HCT116 (cell line): ENCODE results near the gene TEKTIP1. TPM values are rescaled to one million over a fixed set of nuclear protein-coding genes. Genes with fewer than 3 reads are reported as not detected.

ENCODE experiments used
- ATAC-seq: fragments of 200-7000 bp; cut with Tn5 transposase; 2 replicates; pipeline ENCODE4 v1.9.1; 2020; ENCODE audit warnings: mild to moderate bottlenecking, moderate library complexity
- BruUV-seq: library from RNA; stranded (reverse); fragments of 400-500 nt; replicated peaks from 2 replicates; lab custom pipeline; 2021; lab: Mats Ljungman, UMichigan
- CTCF ChIA-PET: fragments of 300-600 bp; sonication (Branson Sonifier 250); formaldehyde crosslinking; loops from one replicate; lab custom pipeline; 2021; ENCODE audit warnings: antibody characterized with exemption; lab: Charles Lee
- POLR2A ChIA-PET: fragments of 300-600, 350-600 bp; sonication (Branson Sonifier 250); formaldehyde crosslinking; loops from one replicate; lab custom pipeline; 2021; ENCODE audit warnings: antibody characterized with exemption; lab: Charles Lee
- RAD21 ChIA-PET, 2 experiments: fragments of 300-600 bp; sonication (Branson Sonifier 250); formaldehyde crosslinking; loops; one replicate each; lab custom pipeline; 2023; ENCODE audit warnings: low total read pairs in 2 of 2; ENCODE audit not compliant: uncharacterized antibody in 2 of 2, unreplicated experiment in 2 of 2, low non-redundant PET in 1 of 2; lab: Charles Lee
- DNase-seq: peaks from one replicate; pipeline ENCODE4 v3.0.0-alpha.2; 2010; ENCODE audit warnings: low read depth, low spot score
- H2AFZ ChIP-seq: fragments of 200-600 bp; shearing (Covaris generic), sonication (generic); 2 replicates; pipeline ENCODE4 v1.6.1; 2017; ENCODE audit warnings: low read depth, mixed run types, mixed read lengths, antibody characterized with exemption, low read length; ENCODE audit not compliant: poor library complexity, severe bottlenecking
- H3K27ac ChIP-seq: 2 replicates; pipeline ENCODE4 v1.5.1; 2012; ENCODE audit warnings: low read depth, low read length
- H3K27me3 ChIP-seq: fragments of 200-600 bp; sonication (generic); 2 replicates; pipeline ENCODE4 v1.6.1; 2016; ENCODE audit warnings: mixed run types, low read length, mixed read lengths; ENCODE audit not compliant: insufficient read depth
- H3K36me3 ChIP-seq, 2 experiments: fragments of 200-500 bp in 1 of 2; fragments of 200-600 bp in 1 of 2; sonication (Bioruptor generic) in 1 of 2; sonication (generic) in 1 of 2; 2 replicates each; pipeline versions ENCODE4 v1.5.1 to v1.6.1; 2014 to 2016; ENCODE audit warnings: low read length in 2 of 2, inconsistent platforms in 1 of 2, mixed read lengths in 1 of 2, mixed run types in 1 of 2; ENCODE audit not compliant: insufficient read depth in 2 of 2, control insufficient read depth in 1 of 2
- H3K4me1 ChIP-seq, 2 experiments: fragments of 200-600 bp in 1 of 2; sonication (generic) in 1 of 2; 2 replicates each; pipeline versions ENCODE4 v1.5.1 to v1.6.1; 2012 to 2017; ENCODE audit warnings: low read length in 2 of 2, inconsistent platforms in 1 of 2, mild to moderate bottlenecking in 1 of 2, mixed read lengths in 1 of 2, mixed run types in 1 of 2, moderate library complexity in 1 of 2; ENCODE audit not compliant: insufficient read depth in 2 of 2, control insufficient read depth in 1 of 2
- H3K4me2 ChIP-seq: fragments of 200-600 bp; sonication (generic); 2 replicates; pipeline ENCODE4 v1.6.1; 2017; ENCODE audit warnings: mixed run types, low read length, mixed read lengths
- H3K4me3 ChIP-seq, 2 experiments: fragments of 200-600 bp in 1 of 2; sonication (generic) in 1 of 2; replicated peaks in 1 of 2; 2 replicates each; pipeline ENCODE4 v1.5.1; 2011 to 2016; ENCODE audit warnings: low read length in 2 of 2, control low read depth in 1 of 2, low read depth in 1 of 2, mild to moderate bottlenecking in 1 of 2, mixed read lengths in 1 of 2, mixed run types in 1 of 2
- H3K79me2 ChIP-seq: fragments of 200-600 bp; sonication (generic); 2 replicates; pipeline ENCODE4 v1.6.1; 2017; ENCODE audit warnings: mild to moderate bottlenecking, mixed run types, low read length, moderate library complexity, mixed read lengths; ENCODE audit not compliant: insufficient read depth
- H3K9ac ChIP-seq: fragments of 200-600 bp; sonication (generic); 2 replicates; pipeline ENCODE4 v1.6.1; 2016; ENCODE audit warnings: low read length, mixed read lengths
- H3K9me2 ChIP-seq: fragments of 200-600 bp; sonication (generic), shearing (Covaris generic); 2 replicates; pipeline ENCODE4 v1.6.1; 2017; ENCODE audit warnings: mixed run types, mild to moderate bottlenecking, moderate library complexity; ENCODE audit not compliant: insufficient read depth
- H3K9me3 ChIP-seq, 2 experiments: fragments of 200-500 bp in 1 of 2; fragments of 200-600 bp in 1 of 2; sonication (Bioruptor generic) in 1 of 2; sonication (generic) in 1 of 2; 2 replicates each; pipeline ENCODE4 v1.6.1; 2014 to 2017; ENCODE audit warnings: low read length in 2 of 2, mixed read lengths in 2 of 2, inconsistent platforms in 1 of 2, low read depth in 1 of 2, mild to moderate bottlenecking in 1 of 2, mixed run types in 1 of 2, moderate library complexity in 1 of 2; ENCODE audit not compliant: control insufficient read depth in 1 of 2, insufficient read depth in 1 of 2
- H4K20me1 ChIP-seq: fragments of 200-600 bp; sonication (generic), shearing (Covaris generic); 2 replicates; pipeline ENCODE4 v1.6.1; 2017; ENCODE audit warnings: mixed run types, mild to moderate bottlenecking, moderate library complexity; ENCODE audit not compliant: insufficient read depth
- ATF3 ChIP-seq: IDR thresholded peaks from 2 replicates; pipeline ENCODE4 v1.6.1; 2012
- CBX3 ChIP-seq: IDR thresholded peaks from 2 replicates; pipeline ENCODE4 v1.6.1; 2012; ENCODE audit warnings: low read depth
- CEBPB ChIP-seq: IDR thresholded peaks from 2 replicates; pipeline ENCODE4 v1.6.1; 2012; ENCODE audit warnings: low read depth
- EGR1 ChIP-seq: IDR thresholded peaks from 2 replicates; pipeline ENCODE4 v1.6.1; 2012; ENCODE audit warnings: low read depth
- ELF1 ChIP-seq: IDR thresholded peaks from 2 replicates; pipeline ENCODE4 v1.6.1; 2012; ENCODE audit warnings: low read depth, borderline replicate concordance
- EZH2 ChIP-seq: fragments of 200-600 bp; sonication (generic); IDR thresholded peaks from 2 replicates; pipeline ENCODE4 v1.6.1; 2017; ENCODE audit warnings: antibody characterized with exemption, mixed run types
- EZH2phosphoT487 ChIP-seq: fragments of 200-600 bp; IDR thresholded peaks from 2 replicates; pipeline ENCODE4 v1.6.1; 2018; ENCODE audit warnings: antibody characterized with exemption, borderline replicate concordance
- FOSL1 ChIP-seq: IDR thresholded peaks from 2 replicates; pipeline ENCODE4 v1.6.1; 2012; ENCODE audit warnings: low read depth
- MAX ChIP-seq: IDR thresholded peaks from 2 replicates; pipeline ENCODE4 v1.6.1; 2012
- POLR2A ChIP-seq: IDR thresholded peaks from 2 replicates; pipeline ENCODE4 v1.7.0; 2011; ENCODE audit warnings: borderline replicate concordance; ENCODE audit not compliant: insufficient read depth, insufficient read length; ENCODE audit errors: extremely low read depth
- POLR2AphosphoS5 ChIP-seq: IDR thresholded peaks from 2 replicates; pipeline ENCODE4 v1.6.1; 2011; ENCODE audit warnings: mild to moderate bottlenecking, low read depth, low read length, moderate library complexity
- SRF ChIP-seq: IDR thresholded peaks from 2 replicates; pipeline ENCODE4 v1.6.1; 2012; ENCODE audit warnings: low read depth
- YY1 ChIP-seq: IDR thresholded peaks from 2 replicates; pipeline ENCODE4 v1.6.1; 2011; ENCODE audit warnings: low read length, low read depth, moderate library complexity, mild to moderate bottlenecking; ENCODE audit not compliant: insufficient replicate concordance; ENCODE audit errors: extremely low read depth
- ZFX ChIP-seq: fragments of 450-650 bp; IDR thresholded peaks from 2 replicates; pipeline ENCODE4 v1.6.1; 2017
- ZNF274 ChIP-seq: fragments of 200-500 bp; sonication (Bioruptor generic); IDR thresholded peaks from 2 replicates; pipeline ENCODE4 v1.6.1; 2014; ENCODE audit warnings: mild to moderate bottlenecking, low read depth, low read length, inconsistent platforms
- intact Hi-C: fragments of 100-400 bp; cut with micrococcal nuclease; formaldehyde crosslinking; loops from 2 replicates; pipeline ENCODE4 v1.10.0; 2022
- total RNA-seq: library from RNA; stranded (reverse); gene quantifications from one replicate; pipeline ENCODE4 v1.2.1, GENCODE V29; 2021; ENCODE audit not compliant: unreplicated experiment
- TF ChIP-seq, protein P1 (sequence below): IDR thresholded peaks from 2 replicates; pipeline ENCODE4 v1.6.1; 2012; ENCODE audit warnings: low read depth

The TEKTIP1 gene
- total RNA-seq, 1 experiment from 2014 or later: 1.2 TPM

GRCh38 chr19:3551792-3552095, 12.8 kb downstream of the TEKTIP1 start:
- intact Hi-C loops: no loop called here
- CTCF ChIA-PET: no interaction called here

More at GRCh38 chr19:3551792-3552095, 12.8 kb downstream of the TEKTIP1 start:
- H3K27ac ChIP-seq: no peak overlapping the region
- RAD21 ChIA-PET: no interaction called here
- TF ChIP-seq EZH2 (no peak), ELF1 (no peak), ATF3 (no peak), CEBPB (no peak), EZH2phosphoT487 (no peak), ZNF274 (no peak), CBX3 (no peak), YY1 (no peak), POLR2A (no peak), MAX (no peak), ZFX (no peak), EGR1 (no peak), FOSL1 (no peak), SRF (no peak), POLR2AphosphoS5 (no peak)
- TF ChIP-seq, protein P1, sequence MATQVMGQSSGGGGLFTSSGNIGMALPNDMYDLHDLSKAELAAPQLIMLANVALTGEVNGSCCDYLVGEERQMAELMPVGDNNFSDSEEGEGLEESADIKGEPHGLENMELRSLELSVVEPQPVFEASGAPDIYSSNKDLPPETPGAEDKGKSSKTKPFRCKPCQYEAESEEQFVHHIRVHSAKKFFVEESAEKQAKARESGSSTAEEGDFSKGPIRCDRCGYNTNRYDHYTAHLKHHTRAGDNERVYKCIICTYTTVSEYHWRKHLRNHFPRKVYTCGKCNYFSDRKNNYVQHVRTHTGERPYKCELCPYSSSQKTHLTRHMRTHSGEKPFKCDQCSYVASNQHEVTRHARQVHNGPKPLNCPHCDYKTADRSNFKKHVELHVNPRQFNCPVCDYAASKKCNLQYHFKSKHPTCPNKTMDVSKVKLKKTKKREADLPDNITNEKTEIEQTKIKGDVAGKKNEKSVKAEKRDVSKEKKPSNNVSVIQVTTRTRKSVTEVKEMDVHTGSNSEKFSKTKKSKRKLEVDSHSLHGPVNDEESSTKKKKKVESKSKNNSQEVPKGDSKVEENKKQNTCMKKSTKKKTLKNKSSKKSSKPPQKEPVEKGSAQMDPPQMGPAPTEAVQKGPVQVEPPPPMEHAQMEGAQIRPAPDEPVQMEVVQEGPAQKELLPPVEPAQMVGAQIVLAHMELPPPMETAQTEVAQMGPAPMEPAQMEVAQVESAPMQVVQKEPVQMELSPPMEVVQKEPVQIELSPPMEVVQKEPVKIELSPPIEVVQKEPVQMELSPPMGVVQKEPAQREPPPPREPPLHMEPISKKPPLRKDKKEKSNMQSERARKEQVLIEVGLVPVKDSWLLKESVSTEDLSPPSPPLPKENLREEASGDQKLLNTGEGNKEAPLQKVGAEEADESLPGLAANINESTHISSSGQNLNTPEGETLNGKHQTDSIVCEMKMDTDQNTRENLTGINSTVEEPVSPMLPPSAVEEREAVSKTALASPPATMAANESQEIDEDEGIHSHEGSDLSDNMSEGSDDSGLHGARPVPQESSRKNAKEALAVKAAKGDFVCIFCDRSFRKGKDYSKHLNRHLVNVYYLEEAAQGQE: no peak
- TF ChIP-seq, all 23 proteins: peak for 0
- H3K4me2 ChIP-seq: no peak overlapping the region
- H3K79me2 ChIP-seq: peaks cover 77% of the 10 kb centered on the region
- H4K20me1 ChIP-seq: peaks cover 8% of the 10 kb centered on the region; the same call in 1 of the 2 replicates
- H3K9me3 ChIP-seq: no peaks in the 10 kb centered on the region
- no peak for ATAC-seq
- peaks cover 9 to 34% of the 10 kb centered on the region in 2 experiments for H3K4me1 ChIP-seq
- H2AFZ ChIP-seq: no peak overlapping the region
- no TSS peak for BruUV-seq
- no peaks in the 10 kb centered on the region for H3K9me2 ChIP-seq
- POLR2A ChIA-PET: no interaction called here
- H3K36me3 ChIP-seq: peaks cover 2 to 21% of the 10 kb centered on the region in 2 experiments; a peak in 3 of 4 replicates
- no peaks in the 10 kb centered on the region for H3K27me3 ChIP-seq
- DNase-seq: no peak
- H3K4me3 ChIP-seq: no peak overlapping the region
- no peak overlapping the region for H3K9ac ChIP-seq
